ENCODE measurements around the gene LY6G6C. TPM values are rescaled to one million over a fixed set of nuclear protein-coding genes. Genes with fewer than 3 reads are reported as not detected.

The LY6G6C gene
- polyA plus RNA-seq, 6 donors from 2014 or later, result not detected

Other genes with a start within 250 kb of the LY6G6C start
- gene MICB, start 223.6 kb downstream of the LY6G6C start, polyA plus RNA-seq (ENCODE audit: low read depth in 6 of 6), result 10 to 100 TPM in 3 of 6 donors, 1 to 10 TPM in 3; 4.4 to 14.3 (median 9.7) TPM
- gene MCCD1, start 192.8 kb downstream of the LY6G6C start, polyA plus RNA-seq (ENCODE audit: low read depth in 6 of 6), result not detected
- gene DDX39B, start 179.7 kb downstream of the LY6G6C start, polyA plus RNA-seq (ENCODE audit: low read depth in 6 of 6), result 100 to 1,000 TPM in 1 of 6 donors, 10 to 100 TPM in 5; 41.6 to 117 (median 74.5) TPM
- gene ATP6V1G2, start 175.1 kb downstream of the LY6G6C start, polyA plus RNA-seq (ENCODE audit: low read depth in 6 of 6), result under 1 TPM in 2 of 6 donors, not detected in 4; 0.67 to 0.69 TPM
- 10 to 100 TPM in 2 of 6 donors, 1 to 10 TPM in 3, under 1 TPM in 1; 0.24 to 11.4 (median 8.9) TPM for gene NFKBIL1, start 174.1 kb downstream of the LY6G6C start, polyA plus RNA-seq (ENCODE audit: low read depth in 6 of 6)
- gene LTA, start 149.5 kb downstream of the LY6G6C start, polyA plus RNA-seq (ENCODE audit: low read depth in 6 of 6), result 10 to 100 TPM in 5 of 6 donors, 1 to 10 TPM in 1; 6.6 to 26.0 (median 19.4) TPM
- 1 to 10 TPM; 1.1 to 5.2 (median 2.6) TPM for gene TNF, start 146.2 kb downstream of the LY6G6C start, polyA plus RNA-seq (ENCODE audit: low read depth in 6 of 6)
- gene LTB, start 139.3 kb downstream of the LY6G6C start, polyA plus RNA-seq (ENCODE audit: low read depth in 6 of 6), result 1,000 to 10,000 TPM; 1,940 to 3,141 (median 2,206) TPM
- 10 to 100 TPM; 28.2 to 78.2 (median 35.2) TPM for gene LST1, start 135.5 kb downstream of the LY6G6C start, polyA plus RNA-seq (ENCODE audit: low read depth in 6 of 6)
- 100 to 1,000 TPM in 5 of 6 donors, 10 to 100 TPM in 1; 84.4 to 158 (median 108) TPM for gene NCR3, start 128.7 kb downstream of the LY6G6C start, polyA plus RNA-seq (ENCODE audit: low read depth in 6 of 6)
- gene AIF1, start 106.5 kb downstream of the LY6G6C start, polyA plus RNA-seq (ENCODE audit: low read depth in 6 of 6), result 10 to 100 TPM in 1 of 6 donors, 1 to 10 TPM in 4, under 1 TPM in 1; 0.50 to 14.4 (median 3.5) TPM
- gene PRRC2A, start 101.0 kb downstream of the LY6G6C start, polyA plus RNA-seq (ENCODE audit: low read depth in 6 of 6), result 10 to 100 TPM in 1 of 6 donors, 1 to 10 TPM in 4, under 1 TPM in 1; 0.70 to 11.3 (median 6.3) TPM
- 10 to 100 TPM; 20.1 to 27.0 (median 24.2) TPM for gene BAG6, start 69.1 kb downstream of the LY6G6C start, polyA plus RNA-seq (ENCODE audit: low read depth in 6 of 6)
- 10 to 100 TPM in 4 of 6 donors, 1 to 10 TPM in 2; 7.6 to 19.6 (median 13.7) TPM for gene APOM, start 65.9 kb downstream of the LY6G6C start, polyA plus RNA-seq (ENCODE audit: low read depth in 6 of 6)
- gene C6orf47, start 61.0 kb downstream of the LY6G6C start, polyA plus RNA-seq (ENCODE audit: low read depth in 6 of 6), result 10 to 100 TPM; 16.8 to 39.9 (median 28.4) TPM
- gene GPANK1, start 56.7 kb downstream of the LY6G6C start, polyA plus RNA-seq (ENCODE audit: low read depth in 6 of 6), result 10 to 100 TPM; 18.5 to 27.8 (median 23.5) TPM
- gene CSNK2B, start 55.7 kb downstream of the LY6G6C start, polyA plus RNA-seq (ENCODE audit: low read depth in 6 of 6), result 100 to 1,000 TPM; 279 to 299 (median 286) TPM
- under 1 TPM in 3 of 6 donors, not detected in 3; 0.23 to 0.87 (median 0.50) TPM for gene LY6G5B, start 51.8 kb downstream of the LY6G6C start, polyA plus RNA-seq (ENCODE audit: low read depth in 6 of 6)
- gene LY6G5C, start 40.7 kb downstream of the LY6G6C start, polyA plus RNA-seq (ENCODE audit: low read depth in 6 of 6), result 1 to 10 TPM in 1 of 6 donors, under 1 TPM in 3, not detected in 2; 0.48 to 1.6 (median 0.92) TPM
- 10 to 100 TPM; 27.3 to 45.3 (median 33.4) TPM for gene ABHD16A, start 18.4 kb downstream of the LY6G6C start, polyA plus RNA-seq (ENCODE audit: low read depth in 6 of 6)
- 1 to 10 TPM in 1 of 6 donors, under 1 TPM in 2, not detected in 3; 0.60 to 1.8 (median 0.75) TPM for gene LY6G6F, start 14.9 kb downstream of the LY6G6C start, polyA plus RNA-seq (ENCODE audit: low read depth in 6 of 6)
- gene LY6G6D, start 6.4 kb downstream of the LY6G6C start, polyA plus RNA-seq (ENCODE audit: low read depth in 6 of 6), result not detected
- 1 to 10 TPM in 5 of 6 donors, not detected in 1; 3.0 to 5.1 (median 3.7) TPM for gene MPIG6B, start 1.6 kb upstream of the LY6G6C start, polyA plus RNA-seq (ENCODE audit: low read depth in 6 of 6)
- gene DDAH2, start 7.6 kb upstream of the LY6G6C start, polyA plus RNA-seq (ENCODE audit: low read depth in 6 of 6), result 10 to 100 TPM; 57.1 to 87.6 (median 82.1) TPM
- 100 to 1,000 TPM; 536 to 743 (median 628) TPM for gene CLIC1, start 14.8 kb upstream of the LY6G6C start, polyA plus RNA-seq (ENCODE audit: low read depth in 6 of 6)
- gene MSH5, start 18.3 kb upstream of the LY6G6C start, polyA plus RNA-seq (ENCODE audit: low read depth in 6 of 6), result 1 to 10 TPM in 5 of 6 donors, not detected in 1; 1.9 to 9.3 (median 2.6) TPM
- gene SAPCD1, start 40.9 kb upstream of the LY6G6C start, polyA plus RNA-seq (ENCODE audit: low read depth in 6 of 6), result under 1 TPM in 1 of 6 donors, not detected in 5; 0.96 TPM
- under 1 TPM in 2 of 6 donors, not detected in 4; 0.13 to 0.29 TPM for gene VWA7, start 55.6 kb upstream of the LY6G6C start, polyA plus RNA-seq (ENCODE audit: low read depth in 6 of 6)
- gene VARS1, start 74.0 kb upstream of the LY6G6C start, polyA plus RNA-seq (ENCODE audit: low read depth in 6 of 6), result 10 to 100 TPM; 42.2 to 70.6 (median 50.3) TPM
- 100 to 1,000 TPM in 1 of 6 donors, 10 to 100 TPM in 5; 75.4 to 107 (median 92.4) TPM for gene LSM2, start 85.2 kb upstream of the LY6G6C start, polyA plus RNA-seq (ENCODE audit: low read depth in 6 of 6)
- 1 to 10 TPM in 1 of 6 donors, under 1 TPM in 4, not detected in 1; 0.45 to 1.4 (median 0.71) TPM for gene HSPA1L, start 93.5 kb upstream of the LY6G6C start, polyA plus RNA-seq (ENCODE audit: low read depth in 6 of 6)
- gene HSPA1A, start 93.8 kb upstream of the LY6G6C start, polyA plus RNA-seq (ENCODE audit: low read depth in 6 of 6), result 10 to 100 TPM in 2 of 6 donors, 1 to 10 TPM in 3, under 1 TPM in 1; 0.23 to 12.1 (median 7.9) TPM
- gene HSPA1B, start 106.0 kb upstream of the LY6G6C start, polyA plus RNA-seq (ENCODE audit: low read depth in 6 of 6), result 1 to 10 TPM; 1.1 to 2.8 (median 1.8) TPM
- gene NEU1, start 141.1 kb upstream of the LY6G6C start, polyA plus RNA-seq (ENCODE audit: low read depth in 6 of 6), result 10 to 100 TPM; 10.9 to 19.5 (median 18.2) TPM
- not detected for gene SLC44A4, start 157.3 kb upstream of the LY6G6C start, polyA plus RNA-seq (ENCODE audit: low read depth in 6 of 6)
- 10 to 100 TPM; 29.9 to 50.7 (median 35.9) TPM for gene EHMT2, start 176.0 kb upstream of the LY6G6C start, polyA plus RNA-seq (ENCODE audit: low read depth in 6 of 6)
- gene ZBTB12, start 180.3 kb upstream of the LY6G6C start, polyA plus RNA-seq (ENCODE audit: low read depth in 6 of 6), result under 1 TPM in 1 of 6 donors, not detected in 5; 0.20 TPM
- under 1 TPM in 1 of 6 donors, not detected in 5; 0.31 TPM for gene C2, start 206.0 kb upstream of the LY6G6C start, polyA plus RNA-seq (ENCODE audit: low read depth in 6 of 6)
- gene CFB, start 224.3 kb upstream of the LY6G6C start, polyA plus RNA-seq (ENCODE audit: low read depth in 6 of 6), result 1 to 10 TPM in 3 of 6 donors, under 1 TPM in 1, not detected in 2; 0.68 to 1.6 (median 1.1) TPM
- gene NELFE, start 237.2 kb upstream of the LY6G6C start, polyA plus RNA-seq (ENCODE audit: low read depth in 6 of 6), result 100 to 1,000 TPM in 1 of 6 donors, 10 to 100 TPM in 5; 59.1 to 104 (median 65.3) TPM
- 10 to 100 TPM; 10.7 to 21.0 (median 18.1) TPM for gene SKIC2, start 237.4 kb upstream of the LY6G6C start, polyA plus RNA-seq (ENCODE audit: low read depth in 6 of 6)